ENCODE measurements around the gene CEACAM18. TPM values are rescaled to one million over a fixed set of nuclear protein-coding genes. Genes with fewer than 3 reads are reported as not detected.
A peak's percentile ranks its signal among the peaks of the same experiment; 100 is the strongest.

Gene CEACAM18
- total and polyA plus RNA-seq, 4 donors, result not detected

DNA sequence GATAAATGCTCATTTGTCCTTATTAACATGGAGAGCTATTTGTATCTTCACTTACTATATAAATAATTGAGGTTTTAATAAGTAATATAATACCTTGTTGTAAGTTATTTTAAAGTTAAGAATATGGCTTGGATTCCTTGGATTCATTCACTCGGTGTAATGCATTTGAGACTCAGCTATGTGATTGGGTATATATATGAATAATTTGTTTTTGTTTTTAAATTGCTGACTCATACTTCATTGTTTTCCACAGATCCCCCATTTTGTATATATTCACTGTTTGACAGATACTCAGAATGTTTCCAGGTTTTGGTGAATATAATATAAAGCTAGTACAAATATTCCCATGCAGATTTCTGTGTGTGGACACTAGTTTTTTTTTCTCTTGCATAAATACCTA, 6.8 kb upstream of the CEACAM18 start:
- Histone ChIP-seq H3K9ac (ENCODE audit: insufficient read depth in 1 of 2, low read length in 2 of 2) (no peak overlapping the region), H3K4me1 (ENCODE audit: control insufficient read depth in 5 of 5, insufficient read depth in 5 of 5, low read length in 5 of 5) (no peaks in the 10 kb centered on the region), H3K9me3 (ENCODE audit: control insufficient read depth in 4 of 4, insufficient read depth in 3 of 4, low read length in 3 of 4) (peaks cover 0 to 2% (median 0%) of the 10 kb centered on the region in 4 donors), H3K27ac (ENCODE audit: low read depth in 1 of 2, low read length in 1 of 2) (no peak overlapping the region), H3K27me3 (ENCODE audit: control insufficient read depth in 3 of 3, insufficient read depth in 3 of 3, low read length in 2 of 3) (peaks cover 0 to 2% (median 0%) of the 10 kb centered on the region in 3 donors), H3K4me3 (no peak overlapping the region), H3K36me3 (ENCODE audit: control insufficient read depth in 4 of 4, insufficient read depth in 4 of 4, low read length in 4 of 4) (no peaks in the 10 kb centered on the region)
- 73 to 87% methylated on average over 1 of the region's 1 CpG for WGBS, 2 donors
- DNase-seq (no peak), ATAC-seq (ENCODE audit: insufficient read depth, low FRiP score) (no peak)
- TF ChIP-seq CTCF (IDR thresholded peaks at IDR 0.05; ENCODE audit: control extremely low read depth, extremely low read depth), result no peak

DNA sequence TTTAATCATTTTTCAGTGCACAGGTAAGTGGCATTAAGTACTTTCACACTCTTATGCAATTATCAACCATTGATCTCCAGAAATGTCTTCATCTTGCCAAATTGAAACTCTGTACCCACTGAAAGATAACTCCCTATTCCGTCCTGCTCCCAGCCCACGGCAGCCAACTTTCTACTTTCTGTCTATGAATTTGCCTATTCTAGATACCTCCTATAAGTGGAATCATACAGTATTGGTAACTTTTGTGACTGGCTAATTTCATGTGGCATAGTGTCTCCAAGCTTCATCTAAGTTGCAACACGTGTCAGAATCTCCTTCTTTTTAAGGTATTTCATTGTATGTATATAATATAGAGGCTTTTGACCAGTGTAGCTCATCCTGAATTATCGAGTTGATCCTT, 5.7 kb upstream of the CEACAM18 start:
- Histone ChIP-seq H3K4me1 (ENCODE audit: control insufficient read depth in 5 of 5, insufficient read depth in 5 of 5, low read length in 5 of 5) (no peaks in the 10 kb centered on the region), H3K36me3 (ENCODE audit: control insufficient read depth in 4 of 4, insufficient read depth in 4 of 4, low read length in 4 of 4) (no peaks in the 10 kb centered on the region), H3K4me3 (no peak overlapping the region), H3K9me3 (ENCODE audit: control insufficient read depth in 4 of 4, insufficient read depth in 3 of 4, low read length in 3 of 4) (peaks cover 0 to 2% (median 0%) of the 10 kb centered on the region in 4 donors), H3K9ac (ENCODE audit: insufficient read depth in 1 of 2, low read length in 2 of 2) (no peak overlapping the region), H3K27ac (ENCODE audit: low read depth in 1 of 2, low read length in 1 of 2) (no peak overlapping the region), H3K27me3 (ENCODE audit: control insufficient read depth in 3 of 3, insufficient read depth in 3 of 3, low read length in 2 of 3) (peaks cover 0 to 2% (median 0%) of the 10 kb centered on the region in 3 donors)
- TF ChIP-seq CTCF (IDR thresholded peaks at IDR 0.05; ENCODE audit: control extremely low read depth, extremely low read depth), result no peak
- 14 to 33% methylated on average over 4 of the region's 4 CpGs for WGBS, 2 donors
- no peak for ATAC-seq (ENCODE audit: insufficient read depth, low FRiP score)
- DNase-seq, result no peak

DNA sequence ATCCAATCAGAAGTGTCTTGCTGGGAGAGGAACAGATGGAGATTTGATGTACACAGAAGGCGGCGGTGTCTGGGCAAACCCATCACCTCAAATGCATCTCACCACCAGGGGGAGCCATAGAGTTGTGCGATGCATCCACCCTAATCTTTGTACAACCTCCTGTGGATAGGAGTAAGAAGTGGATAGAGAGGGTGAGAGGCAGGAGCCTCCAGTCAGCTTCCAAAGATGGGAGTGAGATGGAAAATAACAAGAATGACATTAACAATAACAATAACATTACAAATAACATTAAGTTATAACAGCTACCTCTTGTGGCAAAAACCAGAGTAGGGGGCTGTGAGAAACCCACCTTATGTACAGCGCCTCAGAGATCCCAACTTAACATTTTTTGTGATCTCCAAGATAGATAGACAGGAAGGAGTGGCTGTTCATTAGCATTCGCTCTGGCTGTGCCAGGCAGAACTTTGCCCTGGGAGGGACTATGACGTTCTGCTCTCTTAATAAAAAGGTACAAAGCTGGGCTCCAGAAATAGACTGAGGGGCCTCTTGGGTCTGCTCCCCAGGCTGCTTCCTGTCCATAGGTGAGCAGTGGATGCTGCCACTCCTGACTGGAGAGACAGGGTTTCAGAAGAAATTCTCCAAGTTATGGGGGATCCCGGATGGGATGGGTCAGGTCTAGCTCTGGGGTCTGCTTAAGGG, 5.2 kb upstream of the CEACAM18 start:
- Histone ChIP-seq H3K9me3 (ENCODE audit: control insufficient read depth in 4 of 4, insufficient read depth in 3 of 4, low read length in 3 of 4) (peaks cover 0 to 2% (median 0%) of the 10 kb centered on the region in 4 donors), H3K9ac (ENCODE audit: insufficient read depth in 1 of 2, low read length in 2 of 2) (no peak overlapping the region), H3K36me3 (ENCODE audit: control insufficient read depth in 4 of 4, insufficient read depth in 4 of 4, low read length in 4 of 4) (no peaks in the 10 kb centered on the region), H3K4me3 (no peak overlapping the region), H3K27ac (ENCODE audit: low read depth in 1 of 2, low read length in 1 of 2) (no peak overlapping the region), H3K27me3 (ENCODE audit: control insufficient read depth in 3 of 3, insufficient read depth in 3 of 3, low read length in 2 of 3) (peaks cover 0 to 2% (median 0%) of the 10 kb centered on the region in 3 donors), H3K4me1 (ENCODE audit: control insufficient read depth in 5 of 5, insufficient read depth in 5 of 5, low read length in 5 of 5) (no peaks in the 10 kb centered on the region)
- WGBS, 2 donors, result 30 to 39% methylated on average over 7 of the region's 7 CpGs
- peak; percentile 53 to 67 (median 66) for DNase-seq
- ATAC-seq (ENCODE audit: insufficient read depth, low FRiP score), result no peak
- TF ChIP-seq CTCF (IDR thresholded peaks at IDR 0.05; ENCODE audit: control extremely low read depth, extremely low read depth), result peak; percentile 71
